ENCODE results near the gene HAGHL. TPM values are rescaled to one million over a fixed set of nuclear protein-coding genes. Genes with fewer than 3 reads are reported as not detected.

HAGHL gene
- total RNA-seq, 1 donor from 2014 or later: 20.6 TPM

DNA sequence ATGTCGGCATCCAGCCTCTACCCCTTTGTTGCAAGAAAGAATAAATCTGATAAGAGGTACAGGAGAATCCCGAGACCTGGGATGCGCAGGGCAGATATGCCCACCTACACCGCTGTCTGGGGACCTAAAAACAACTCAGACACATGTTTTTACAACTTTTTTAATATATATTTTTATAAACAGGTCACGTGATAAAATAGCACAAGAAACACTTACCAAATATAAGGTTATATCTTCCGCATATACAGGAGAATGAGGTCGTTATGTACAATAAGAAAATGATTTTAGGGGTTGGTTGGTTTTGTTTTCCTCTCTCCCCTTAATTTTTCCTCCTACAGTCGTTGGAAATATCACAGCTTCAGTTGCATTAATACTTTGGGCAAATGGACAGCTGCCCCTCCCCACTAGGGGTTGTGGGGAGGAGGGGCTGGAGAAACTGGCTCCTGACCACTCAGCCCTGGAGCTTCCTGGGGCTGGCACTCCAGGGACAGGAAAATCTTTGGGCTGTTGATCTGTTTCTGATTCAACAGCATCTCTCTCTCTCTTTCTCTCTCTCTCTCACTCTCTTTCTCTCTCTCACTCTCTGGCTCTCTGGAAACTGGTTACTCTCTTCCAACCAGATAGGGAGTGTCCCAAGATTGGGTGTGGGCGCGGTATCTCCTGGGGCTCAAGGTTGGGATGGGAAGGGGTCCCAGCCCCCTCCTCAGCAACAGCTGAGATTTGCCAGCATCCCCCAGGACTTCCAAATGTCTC lies 34.4 kb upstream of the HAGHL start:
- Mint-ChIP-seq H3K36me3 (ENCODE audit: low read depth) (peaks cover 1% of the 10 kb centered on the region), H3K27ac (ENCODE audit: unreplicated experiment) (no peak overlapping the region)

DNA sequence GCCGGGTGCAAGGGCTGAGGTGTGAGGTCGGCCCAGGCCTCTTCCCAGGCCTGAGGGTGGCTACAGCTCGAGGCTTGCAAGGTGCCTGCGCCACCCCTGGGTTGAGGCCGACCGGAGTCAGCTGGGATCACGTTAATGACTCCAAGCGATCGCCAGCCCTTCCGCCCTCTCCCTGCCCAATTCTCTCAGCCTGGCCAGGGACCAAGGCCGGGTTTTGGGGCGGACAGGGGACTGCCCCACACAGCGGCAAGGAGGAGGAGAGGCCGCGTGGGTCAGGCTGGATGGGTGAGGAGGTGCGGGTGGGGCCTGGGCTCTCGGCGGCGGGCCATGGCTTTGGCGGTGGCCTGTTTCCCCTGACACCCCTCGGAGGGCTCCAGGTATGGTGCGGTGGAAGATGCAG lies 33.5 kb upstream of the HAGHL start:
- Mint-ChIP-seq H3K27ac (ENCODE audit: unreplicated experiment) (no peak overlapping the region), H3K4me3 (ENCODE audit: unreplicated experiment) (no peak overlapping the region), H3K36me3 (ENCODE audit: low read depth) (peaks cover 1% of the 10 kb centered on the region), H3K4me1 (ENCODE audit: low read depth) (peaks cover 19% of the 10 kb centered on the region), H3K9me3 (ENCODE audit: low read depth) (no peaks in the 10 kb centered on the region), H3K27me3 (ENCODE audit: low read depth) (peaks cover 23% of the 10 kb centered on the region)
- TF ChIP-seq, protein P1, sequence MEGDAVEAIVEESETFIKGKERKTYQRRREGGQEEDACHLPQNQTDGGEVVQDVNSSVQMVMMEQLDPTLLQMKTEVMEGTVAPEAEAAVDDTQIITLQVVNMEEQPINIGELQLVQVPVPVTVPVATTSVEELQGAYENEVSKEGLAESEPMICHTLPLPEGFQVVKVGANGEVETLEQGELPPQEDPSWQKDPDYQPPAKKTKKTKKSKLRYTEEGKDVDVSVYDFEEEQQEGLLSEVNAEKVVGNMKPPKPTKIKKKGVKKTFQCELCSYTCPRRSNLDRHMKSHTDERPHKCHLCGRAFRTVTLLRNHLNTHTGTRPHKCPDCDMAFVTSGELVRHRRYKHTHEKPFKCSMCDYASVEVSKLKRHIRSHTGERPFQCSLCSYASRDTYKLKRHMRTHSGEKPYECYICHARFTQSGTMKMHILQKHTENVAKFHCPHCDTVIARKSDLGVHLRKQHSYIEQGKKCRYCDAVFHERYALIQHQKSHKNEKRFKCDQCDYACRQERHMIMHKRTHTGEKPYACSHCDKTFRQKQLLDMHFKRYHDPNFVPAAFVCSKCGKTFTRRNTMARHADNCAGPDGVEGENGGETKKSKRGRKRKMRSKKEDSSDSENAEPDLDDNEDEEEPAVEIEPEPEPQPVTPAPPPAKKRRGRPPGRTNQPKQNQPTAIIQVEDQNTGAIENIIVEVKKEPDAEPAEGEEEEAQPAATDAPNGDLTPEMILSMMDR (IDR thresholded peaks at IDR 0.05): no peak
- DNase-seq (ENCODE audit: low spot score): no peak

More for the DNA sequence above, 34.4 kb upstream of the HAGHL start:
- TF ChIP-seq, protein P1 (IDR thresholded peaks at IDR 0.05): no peak
- peaks cover 23% of the 10 kb centered on the region for H3K27me3 Mint-ChIP-seq (ENCODE audit: low read depth)
- no peak for DNase-seq (ENCODE audit: low spot score)
- H3K4me1 Mint-ChIP-seq (ENCODE audit: low read depth): peaks cover 19% of the 10 kb centered on the region
- no peaks in the 10 kb centered on the region for H3K9me3 Mint-ChIP-seq (ENCODE audit: low read depth)
- no peak overlapping the region for H3K4me3 Mint-ChIP-seq (ENCODE audit: unreplicated experiment)

DNA sequence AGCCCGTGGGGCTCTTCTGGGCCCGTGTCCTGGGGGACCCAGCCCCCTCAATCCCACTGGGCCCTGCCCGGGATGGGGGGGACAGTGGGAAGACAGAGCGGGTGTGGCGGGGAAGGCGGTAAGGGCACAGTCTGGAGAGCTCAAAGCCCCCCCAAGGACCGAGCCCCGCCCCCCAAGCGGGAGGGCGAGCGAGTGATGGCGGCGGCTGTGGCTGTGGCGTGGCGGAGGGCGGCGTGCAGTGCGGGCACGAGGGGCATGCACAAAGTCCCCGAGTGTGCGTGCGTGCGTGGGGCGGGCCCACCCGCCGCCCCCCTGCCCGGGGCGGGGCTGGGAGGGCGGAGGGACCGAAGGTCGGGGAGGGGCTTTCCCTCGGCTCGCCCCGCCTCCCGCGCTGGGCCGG lies 33.1 kb upstream of the HAGHL start:
- TF ChIP-seq, protein P1 (IDR thresholded peaks at IDR 0.05): no peak
- Mint-ChIP-seq H3K4me1 (ENCODE audit: low read depth) (peaks cover 16% of the 10 kb centered on the region), H3K36me3 (ENCODE audit: low read depth) (peaks cover 1% of the 10 kb centered on the region), H3K27me3 (ENCODE audit: low read depth) (peaks cover 23% of the 10 kb centered on the region), H3K9me3 (ENCODE audit: low read depth) (no peaks in the 10 kb centered on the region), H3K27ac (ENCODE audit: unreplicated experiment) (no peak overlapping the region), H3K4me3 (ENCODE audit: unreplicated experiment) (no peak overlapping the region)
- DNase-seq (ENCODE audit: low spot score): no peak

DNA sequence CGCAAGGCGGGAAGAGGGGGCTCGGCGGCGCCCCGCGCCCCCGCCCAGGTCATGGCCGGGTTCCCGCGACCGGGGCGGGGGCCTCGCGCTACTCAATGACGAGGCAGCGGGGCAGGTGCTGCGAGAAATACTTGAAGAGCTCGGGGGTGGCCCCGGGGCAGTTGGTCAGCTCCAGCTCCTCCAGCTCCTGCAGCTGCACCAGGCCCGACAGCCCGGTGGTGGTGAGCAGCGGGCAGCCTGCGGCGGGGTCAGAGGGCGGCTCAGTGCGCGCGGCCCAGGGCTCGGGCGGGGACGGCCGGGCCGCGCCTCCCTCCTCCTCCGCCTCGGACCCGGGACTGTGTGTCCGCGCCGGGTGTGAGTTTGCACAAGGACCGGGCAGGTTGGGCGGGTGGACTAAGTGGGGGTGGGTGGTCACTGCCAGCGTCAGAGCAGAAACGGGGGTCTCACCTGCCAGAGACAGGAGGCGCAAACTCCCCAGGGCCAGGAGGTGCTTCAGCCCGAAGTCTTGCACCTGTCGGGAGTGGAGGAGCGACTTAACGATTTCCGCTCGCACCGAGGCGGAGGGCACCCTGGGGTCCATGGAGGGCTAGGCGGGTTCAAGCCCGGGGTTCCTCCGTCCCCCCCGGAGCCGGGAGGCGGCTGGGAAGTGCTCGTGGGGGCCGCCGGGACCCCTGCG lies 32.6 kb upstream of the HAGHL start:
- peaks cover 11% of the 10 kb centered on the region for H3K4me1 Mint-ChIP-seq (ENCODE audit: low read depth)
- peaks cover 1% of the 10 kb centered on the region for H3K36me3 Mint-ChIP-seq (ENCODE audit: low read depth)
- TF ChIP-seq, protein P1 (IDR thresholded peaks at IDR 0.05): no peak
- peaks cover 23% of the 10 kb centered on the region for H3K27me3 Mint-ChIP-seq (ENCODE audit: low read depth)
- no peaks in the 10 kb centered on the region for H3K9me3 Mint-ChIP-seq (ENCODE audit: low read depth)
- H3K4me3 Mint-ChIP-seq (ENCODE audit: unreplicated experiment): no peak overlapping the region
- no peak for DNase-seq (ENCODE audit: low spot score)
- H3K27ac Mint-ChIP-seq (ENCODE audit: unreplicated experiment): no peak overlapping the region

DNA sequence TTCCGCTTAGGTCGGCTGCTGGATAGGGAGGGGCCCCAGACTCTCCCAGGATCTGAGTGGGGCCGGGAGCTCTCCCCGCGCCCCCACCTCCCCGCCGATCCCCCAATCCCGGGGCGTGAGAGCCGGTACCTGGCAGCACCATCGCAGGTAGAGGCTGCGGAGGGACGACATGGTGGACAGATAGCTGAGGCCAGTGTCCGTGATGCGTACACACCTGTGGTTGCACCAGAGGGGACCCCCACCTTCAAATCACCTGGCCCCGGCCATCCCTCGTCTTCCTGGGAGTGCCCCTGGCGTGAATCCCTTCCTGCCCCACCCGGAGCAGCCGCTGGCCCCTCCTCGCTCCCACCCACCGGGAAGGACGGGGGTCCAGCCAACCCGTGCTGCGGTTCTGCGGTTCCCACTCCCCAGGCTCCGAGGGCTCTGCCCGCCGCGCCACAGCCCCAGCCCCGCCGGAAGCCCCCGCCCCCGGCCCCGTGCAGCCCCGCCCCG lies 32.0 kb upstream of the HAGHL start:
- peaks cover 5% of the 10 kb centered on the region for H3K4me1 Mint-ChIP-seq (ENCODE audit: low read depth)
- TF ChIP-seq, protein P1 (IDR thresholded peaks at IDR 0.05): no peak
- H3K27ac Mint-ChIP-seq (ENCODE audit: unreplicated experiment): no peak overlapping the region
- H3K36me3 Mint-ChIP-seq (ENCODE audit: low read depth): peaks cover 1% of the 10 kb centered on the region
- peaks cover 23% of the 10 kb centered on the region for H3K27me3 Mint-ChIP-seq (ENCODE audit: low read depth)
- no peak overlapping the region for H3K4me3 Mint-ChIP-seq (ENCODE audit: unreplicated experiment)
- no peaks in the 10 kb centered on the region for H3K9me3 Mint-ChIP-seq (ENCODE audit: low read depth)
- no peak for DNase-seq (ENCODE audit: low spot score)
